HAP-1 (cell line): ENCODE measurements around the gene PCBP3.

ENCODE experiments used
- DNase-seq, 2 experiments: peaks; one replicate each; pipeline ENCODE4 v3.0.0-alpha.2; 2016 to 2020; ENCODE audit warnings: low spot score in 2 of 2
- H3K27me3 ChIP-seq: fragments of 250-450 bp; sonication (Bioruptor Pico); 2 replicates; pipeline ENCODE4 v1.5.1; 2020; ENCODE audit warnings: low read depth, mild to moderate bottlenecking, moderate library complexity
- H3K36me3 ChIP-seq: fragments of 250-450 bp; sonication (Bioruptor Pico); replicated peaks from 2 replicates; pipeline ENCODE4 v1.5.1; 2020; ENCODE audit warnings: mild to moderate bottlenecking
- H3K4me1 ChIP-seq: fragments of 250-450 bp; sonication (Bioruptor Pico); 2 replicates; pipeline ENCODE4 v1.5.1; 2020; ENCODE audit warnings: mild to moderate bottlenecking
- H3K4me3 ChIP-seq: fragments of 250-450 bp; sonication (Bioruptor Pico); 2 replicates; pipeline ENCODE4 v1.5.1; 2020; ENCODE audit warnings: mild to moderate bottlenecking, moderate library complexity
- H3K9me3 ChIP-seq: fragments of 250-450 bp; sonication (Bioruptor Pico); 2 replicates; pipeline ENCODE4 v1.5.1; 2020; ENCODE audit warnings: mild to moderate bottlenecking, moderate library complexity
- in situ Hi-C: fragments of 300-500 bp; cut with MboI; formaldehyde crosslinking; loops from 3 replicates; pipeline ENCODE4 v1.14.3; 2020; ENCODE audit warnings: low sequenced_read_pairs, inconsistent platforms, mixed read lengths

The PCBP3 gene

GRCh38 chr21:45761704-45762103 lies 118.2 kb downstream of the PCBP3 start:
- in situ Hi-C loops: no loop called here
- Histone ChIP-seq H3K36me3 (no peaks in the 10 kb centered on the region), H3K4me1 (no peaks in the 10 kb centered on the region), H3K9me3 (no peaks in the 10 kb centered on the region), H3K27me3 (no peaks in the 10 kb centered on the region), H3K4me3 (no peak overlapping the region)
- no peak for DNase-seq

- Histone ChIP-seq H3K27me3 (no peaks in the 10 kb centered on the region), H3K4me1 (no peaks in the 10 kb centered on the region), H3K4me3 (no peak overlapping the region), H3K36me3 (no peaks in the 10 kb centered on the region), H3K9me3 (no peaks in the 10 kb centered on the region)
- in situ Hi-C loops: no loop called here
- no peak for DNase-seq
These were observed 119.5 kb downstream of the PCBP3 start for GRCh38 chr21:45763074-45763473.

GRCh38 chr21:45763506-45763905 lies 120.0 kb downstream of the PCBP3 start:
- Histone ChIP-seq H3K9me3 (no peaks in the 10 kb centered on the region), H3K36me3 (no peaks in the 10 kb centered on the region), H3K27me3 (no peaks in the 10 kb centered on the region), H3K4me1 (no peaks in the 10 kb centered on the region), H3K4me3 (no peak overlapping the region)
- DNase-seq: no peak
- in situ Hi-C loops: no loop called here

- no peaks in the 10 kb centered on the region for H3K4me1 ChIP-seq
- no peaks in the 10 kb centered on the region for H3K27me3 ChIP-seq
- H3K4me3 ChIP-seq: no peak overlapping the region
- in situ Hi-C loops: no loop called here
- DNase-seq: no peak
- no peaks in the 10 kb centered on the region for H3K36me3 ChIP-seq
- no peaks in the 10 kb centered on the region for H3K9me3 ChIP-seq
These were observed 121.3 kb downstream of the PCBP3 start for GRCh38 chr21:45764792-45765191.

- DNase-seq: no peak
These were observed 121.8 kb downstream of the PCBP3 start for GRCh38 chr21:45765375-45765774.

GRCh38 chr21:45766055-45766454 lies 122.5 kb downstream of the PCBP3 start:
- Histone ChIP-seq H3K36me3 (no peaks in the 10 kb centered on the region), H3K4me1 (no peaks in the 10 kb centered on the region), H3K9me3 (no peaks in the 10 kb centered on the region), H3K4me3 (no peak overlapping the region), H3K27me3 (no peaks in the 10 kb centered on the region)
- in situ Hi-C loops: no loop called here
- no peak for DNase-seq

More at GRCh38 chr21:45765375-45765774, 121.8 kb downstream of the PCBP3 start:
- Histone ChIP-seq H3K4me3 (no peak overlapping the region), H3K36me3 (no peaks in the 10 kb centered on the region), H3K27me3 (no peaks in the 10 kb centered on the region), H3K9me3 (no peaks in the 10 kb centered on the region), H3K4me1 (no peaks in the 10 kb centered on the region)
- in situ Hi-C loops: no loop called here

- in situ Hi-C loops: no loop called here
- no peaks in the 10 kb centered on the region for H3K27me3 ChIP-seq
These were observed 123.0 kb downstream of the PCBP3 start for GRCh38 chr21:45766501-45766900.

GRCh38 chr21:45767071-45768006 lies 123.8 kb downstream of the PCBP3 start:
- Histone ChIP-seq H3K4me1 (no peaks in the 10 kb centered on the region), H3K9me3 (no peaks in the 10 kb centered on the region), H3K27me3 (no peaks in the 10 kb centered on the region), H3K36me3 (no peaks in the 10 kb centered on the region), H3K4me3 (no peak overlapping the region)
- in situ Hi-C loops: no loop called here
- DNase-seq: no peak

More at GRCh38 chr21:45766501-45766900, 123.0 kb downstream of the PCBP3 start:
- Histone ChIP-seq H3K4me3 (no peak overlapping the region), H3K36me3 (no peaks in the 10 kb centered on the region), H3K4me1 (no peaks in the 10 kb centered on the region), H3K9me3 (no peaks in the 10 kb centered on the region)
- DNase-seq: no peak

- DNase-seq: no peak
- 0 out of 2 replicates have a peak, but pooled peaks cover 2% of the 10 kb centered on the region for H3K9me3 ChIP-seq
- H3K27me3 ChIP-seq: no peaks in the 10 kb centered on the region
- no peak overlapping the region for H3K4me3 ChIP-seq
- no peaks in the 10 kb centered on the region for H3K4me1 ChIP-seq
- no peaks in the 10 kb centered on the region for H3K36me3 ChIP-seq
- in situ Hi-C loops: no loop called here
These were observed 124.7 kb downstream of the PCBP3 start for GRCh38 chr21:45768011-45768739.

GRCh38 chr21:45768740-45769048 lies 125.2 kb downstream of the PCBP3 start:
- Histone ChIP-seq H3K9me3 (0 out of 2 replicates have a peak, but pooled peaks cover 4% of the 10 kb centered on the region), H3K36me3 (no peaks in the 10 kb centered on the region), H3K4me1 (no peaks in the 10 kb centered on the region), H3K27me3 (no peaks in the 10 kb centered on the region), H3K4me3 (no peak overlapping the region)
- no peak for DNase-seq
- in situ Hi-C loops: no loop called here

- in situ Hi-C loops: no loop called here
- H3K27me3 ChIP-seq: no peaks in the 10 kb centered on the region
- no peaks in the 10 kb centered on the region for H3K36me3 ChIP-seq
- H3K4me1 ChIP-seq: no peaks in the 10 kb centered on the region
- 0 out of 2 replicates have a peak, but pooled peaks cover 4% of the 10 kb centered on the region for H3K9me3 ChIP-seq
- DNase-seq: no peak
- H3K4me3 ChIP-seq: no peak overlapping the region
These were observed 125.8 kb downstream of the PCBP3 start for GRCh38 chr21:45769294-45769693.

GRCh38 chr21:45769896-45770295 lies 126.4 kb downstream of the PCBP3 start:
- no peak for DNase-seq
- Histone ChIP-seq H3K27me3 (no peaks in the 10 kb centered on the region), H3K36me3 (no peaks in the 10 kb centered on the region), H3K4me3 (no peak overlapping the region), H3K9me3 (0 out of 2 replicates have a peak, but pooled peaks cover 4% of the 10 kb centered on the region), H3K4me1 (no peaks in the 10 kb centered on the region)
- in situ Hi-C loops: no loop called here

GRCh38 chr21:45772180-45772579 lies 128.7 kb downstream of the PCBP3 start:
- in situ Hi-C loops: no loop called here
- no peaks in the 10 kb centered on the region for H3K27me3 ChIP-seq
- 0 out of 2 replicates have a peak, but pooled peaks cover 4% of the 10 kb centered on the region for H3K9me3 ChIP-seq
- H3K4me1 ChIP-seq: no peaks in the 10 kb centered on the region
- no peak for DNase-seq
- no peak overlapping the region for H3K4me3 ChIP-seq
- no peaks in the 10 kb centered on the region for H3K36me3 ChIP-seq

- 0 out of 2 replicates have a peak, but pooled peaks cover 4% of the 10 kb centered on the region for H3K9me3 ChIP-seq
- in situ Hi-C loops: no loop called here
- H3K27me3 ChIP-seq: no peaks in the 10 kb centered on the region
These were observed 130.8 kb downstream of the PCBP3 start for GRCh38 chr21:45774291-45774690.

More at GRCh38 chr21:45774291-45774690, 130.8 kb downstream of the PCBP3 start:
- DNase-seq: no peak
- Histone ChIP-seq H3K4me3 (no peak overlapping the region), H3K36me3 (no peaks in the 10 kb centered on the region), H3K4me1 (no peaks in the 10 kb centered on the region)
